GM12878 (cell line): ENCODE results near the gene LEP. TPM values are rescaled to one million over a fixed set of nuclear protein-coding genes. Genes with fewer than 3 reads are reported as not detected.

Source experiments
- ATAC-seq: fragments of 200-7000 bp; cut with Tn5 transposase; 3 replicates; pipeline ENCODE4 v1.9.1; 2020; ENCODE audit warnings: mild to moderate bottlenecking, moderate library complexity
- BruUV-seq: library from RNA; stranded (reverse); fragments of 400-500 nt; replicated peaks from 2 replicates; lab custom pipeline; 2021; lab: Mats Ljungman, UMichigan
- CTCF ChIA-PET: fragments of 300-600 bp; sonication (Branson Sonifier 250); formaldehyde crosslinking; extraction: SDS; loops from one replicate; lab custom pipeline; 2021; ENCODE audit warnings: inconsistent platforms; lab: Yijun Ruan, JAX
- POLR2A ChIA-PET: fragments of 350-600 bp; formaldehyde crosslinking; extraction: SDS; loops from one replicate; lab custom pipeline; 2021; ENCODE audit warnings: inconsistent platforms; lab: Charles Lee
- RAD21 ChIA-PET: fragments of 300-600 bp; sonication (Branson Sonifier 250); formaldehyde crosslinking; loops from one replicate; lab custom pipeline; 2023; ENCODE audit warnings: antibody characterized with exemption; ENCODE audit not compliant: unreplicated experiment; lab: Charles Lee
- SMC1A ChIA-PET: fragments of 300-600 bp; sonication (Branson Sonifier 250); formaldehyde crosslinking; loops from one replicate; lab custom pipeline; 2023; ENCODE audit not compliant: unreplicated experiment, uncharacterized antibody; lab: Charles Lee
- DNase-seq: peaks from one replicate; pipeline ENCODE4 v3.0.0-alpha.2; 2011; ENCODE audit warnings: low read depth, low spot score
- FAIRE-seq: peaks from 3 replicates; lab custom pipeline; 2011; peaks lifted over from hg19 to GRCh38; lab: Jason Lieb, UNC
- H2AFZ ChIP-seq: 2 replicates; pipeline ENCODE4 v1.6.0; 2011; ENCODE audit warnings: low read depth, low read length, control low read depth; ENCODE audit not compliant: control insufficient read depth
- H3K27ac ChIP-seq: 2 replicates; pipeline ENCODE4 v1.5.1; 2011; ENCODE audit warnings: control low read depth; ENCODE audit not compliant: control insufficient read depth, insufficient read depth
- H3K27me3 ChIP-seq, 2 experiments: replicated peaks in 1 of 2; 2 replicates each; pipeline versions ENCODE4 v1.6.0 to v1.6.1; 2011; ENCODE audit warnings: low read length in 1 of 2; ENCODE audit not compliant: control insufficient read depth in 2 of 2, insufficient read depth in 2 of 2
- H3K36me3 ChIP-seq, 2 experiments: 2 replicates each; pipeline ENCODE4 v1.5.1; 2011; ENCODE audit warnings: low read length in 1 of 2; ENCODE audit not compliant: control insufficient read depth in 2 of 2, insufficient read depth in 2 of 2
- H3K4me1 ChIP-seq: 2 replicates; pipeline ENCODE4 v1.6.1; 2011; ENCODE audit warnings: mild to moderate bottlenecking, low read length, moderate library complexity, mixed read lengths; ENCODE audit not compliant: control insufficient read depth, insufficient read depth
- H3K4me2 ChIP-seq: 2 replicates; pipeline ENCODE4 v1.6.0; 2011; ENCODE audit warnings: control low read depth; ENCODE audit not compliant: control insufficient read depth, insufficient read depth
- H3K4me3 ChIP-seq: fragments of 200-600 bp; sonication (generic); 2 replicates; pipeline ENCODE4 v1.5.1; 2016
- H3K79me2 ChIP-seq: 2 replicates; pipeline ENCODE4 v1.6.0; 2011; ENCODE audit warnings: low read length; ENCODE audit not compliant: control insufficient read depth, insufficient read depth
- H3K9ac ChIP-seq: 2 replicates; pipeline ENCODE4 v1.8.0; 2011; ENCODE audit warnings: low read length, control low read depth, mixed read lengths; ENCODE audit not compliant: control insufficient read depth, insufficient read depth
- H3K9me3 ChIP-seq: replicated peaks from 3 replicates; pipeline ENCODE4 v1.5.1; 2011; ENCODE audit warnings: mild to moderate bottlenecking, low read length; ENCODE audit not compliant: control insufficient read depth, insufficient read depth
- H4K20me1 ChIP-seq: 2 replicates; pipeline ENCODE4 v1.6.0; 2011; ENCODE audit not compliant: control insufficient read depth, insufficient read depth
- ASH2L ChIP-seq: fragments of 300-600, 200-600 bp; sonication (generic); IDR thresholded peaks from 2 replicates; pipeline ENCODE4 v1.6.1; 2017; ENCODE audit warnings: low read depth, mild to moderate bottlenecking, borderline replicate concordance
- FOXM1 ChIP-seq: IDR thresholded peaks from 2 replicates; pipeline ENCODE4 v1.6.1; 2012; ENCODE audit warnings: low read depth, mild to moderate bottlenecking, inconsistent platforms, low read length, moderate library complexity
- JUNB ChIP-seq: IDR thresholded peaks from 2 replicates; pipeline ENCODE4 v1.6.1; 2016; ENCODE audit warnings: antibody characterized with exemption, mild to moderate bottlenecking
- RBBP5 ChIP-seq: fragments of 200-600 bp; sonication (generic); conservative IDR thresholded peaks from 2 replicates; pipeline ENCODE4 v1.6.1; 2016
- ZBTB11 ChIP-seq: fragments of 450-650 bp; formaldehyde crosslinking; IDR thresholded peaks from 2 replicates; pipeline ENCODE4 v1.5.0; 2022; ENCODE audit warnings: mild to moderate bottlenecking, missing genetic modification characterization
- ZNF24 ChIP-seq: fragments of 450-650 bp; IDR thresholded peaks from 2 replicates; pipeline ENCODE4 v1.6.1; 2017; ENCODE audit warnings: antibody characterized with exemption, mild to moderate bottlenecking
- WGBS: methylation state at CpG from one replicate; pipeline ENCODE4 v1.1.6; 2016; ENCODE audit warnings: low lambda C conversion rate; ENCODE audit not compliant: insufficient replicate concordance, insufficient coverage; ENCODE audit errors: missing lambda C conversion rate; 5-methylcytosine and 5-hydroxymethylcytosine counted together
- in situ Hi-C: fragments of 300-500 bp; cut with MboI; formaldehyde crosslinking; loops from 9 replicates; pipeline ENCODE4 v1.14.3; 2018; ENCODE audit warnings: mixed read lengths
- intact Hi-C: fragments of 100-400 bp; cut with micrococcal nuclease; formaldehyde crosslinking; loops from one replicate; pipeline ENCODE4 v1.14.2; 2022; ENCODE audit not compliant: unreplicated experiment
- polyA plus RNA-seq, 11 experiments: library from polyadenylated mRNA; depleted of rRNA in 4 of 11; unstranded in 6 of 11; stranded (reverse) in 5 of 11; fragments of >200 nt; fragmentation: Nextera tagmentation in 4 of 11; fragmentation: Illumina TruSeq in 1 of 11; extraction: Ambion mirVana in 4 of 11; extraction: Trizol in 1 of 11; gene quantifications; 1 replicate in 1 of 11; 2 replicates in 10 of 11; pipeline versions ENCODE4 v1.2.1 to v1.2.3, GENCODE V29; 2011 to 2016; ENCODE audit warnings: inconsistent platforms in 2 of 11, missing spikeins in 2 of 11, low read depth in 1 of 11
- total RNA-seq, 4 experiments: library from RNA; depleted of rRNA in 3 of 4; stranded (reverse); fragments of >200 nt in 3 of 4; fragmentation: Illumina TruSeq in 1 of 4; extraction: Trizol in 1 of 4; gene quantifications; 2 replicates each; pipeline versions ENCODE4 v1.2.1 to v1.2.3, GENCODE V29; 2013 to 2021

The LEP gene
- total and polyA plus RNA-seq, 10 of the 15 experiments (the other 5 are each of a cell fraction or from before 2014, with no cell fraction given), result not detected

GRCh38 chr7:128264477-128264876, 23.4 kb downstream of the LEP start (continued):
- TF ChIP-seq JUNB (no peak), FOXM1 (no peak), ZBTB11 (CRISPR knock-in tag) (no peak), ASH2L (no peak), RBBP5 (no peak)

- Histone ChIP-seq H2AFZ (no peak overlapping the region), H4K20me1 (no peaks in the 10 kb centered on the region), H3K36me3 (no peaks in the 10 kb centered on the region), H3K9me3 (no peaks in the 10 kb centered on the region), H3K4me1 (no peaks in the 10 kb centered on the region), H3K4me3 (no peak overlapping the region), H3K9ac (no peak overlapping the region), H3K79me2 (no peaks in the 10 kb centered on the region), H3K27me3 (peaks cover 0 to 2% of the 10 kb centered on the region in 2 experiments; a peak in 2 of 4 replicates), H3K4me2 (no peak overlapping the region), H3K27ac (no peak overlapping the region)
- ChIA-PET CTCF (no interaction called here), SMC1A (no interaction called here), POLR2A (no interaction called here), RAD21 (no interaction called here)
- FAIRE-seq (no peak), DNase-seq (no peak), ATAC-seq (no peak)
- 35% methylated on average over 6 of the region's 6 CpGs for WGBS
- TF ChIP-seq ZNF24, result no peak
- BruUV-seq, result no TSS peak
- in situ Hi-C loops, result no loop called here
- intact Hi-C loops, result no loop called here
Measured at GRCh38 chr7:128265156-128265905, 24.3 kb downstream of the LEP start.
